LNCaP clone FGC (cell line): ENCODE measurements around the gene GATC.

Experiments used
- DNase-seq: peaks from one replicate; pipeline ENCODE4 v3.0.0-alpha.2; 2011; ENCODE audit warnings: low read depth
- H3K4me3 ChIP-seq: 2 replicates; pipeline ENCODE4 v1.5.1; 2011; ENCODE audit warnings: mild to moderate bottlenecking, low read depth, low read length, control low read depth
- CTCF ChIP-seq: IDR thresholded peaks from 2 replicates; pipeline ENCODE4 v1.5.1; 2012; ENCODE audit warnings: mild to moderate bottlenecking; ENCODE audit not compliant: control insufficient read depth, insufficient read depth; ENCODE audit errors: extremely low read depth

GATC gene

GRCh38 chr12:120498870-120499515 is 52.7 kb downstream of the GATC start:
- H3K4me3 ChIP-seq, result no peak overlapping the region

GRCh38 chr12:120500581-120500980 is 54.3 kb downstream of the GATC start:
- H3K4me3 ChIP-seq, result no peak overlapping the region
- TF ChIP-seq CTCF, result no peak

More at GRCh38 chr12:120498870-120499515, 52.7 kb downstream of the GATC start:
- TF ChIP-seq CTCF, result no peak
- no peak for DNase-seq

GRCh38 chr12:120504587-120504986 is 58.3 kb downstream of the GATC start:
- no peak for DNase-seq
- TF ChIP-seq CTCF, result no peak
- no peak overlapping the region for H3K4me3 ChIP-seq

More at GRCh38 chr12:120500581-120500980, 54.3 kb downstream of the GATC start:
- no peak for DNase-seq

GRCh38 chr12:120508537-120508936 is 62.3 kb downstream of the GATC start:
- TF ChIP-seq CTCF, result no peak
- H3K4me3 ChIP-seq, result no peak overlapping the region
- DNase-seq, result no peak
